HS-5 (cell line): ENCODE results near the gene ASRGL1.
A peak's percentile ranks its signal among the peaks of the same experiment; 100 is the strongest.

Source experiments
- DNase-seq: peaks from one replicate; pipeline ENCODE4 v3.0.0-alpha.2; 2012; ENCODE audit warnings: low read depth

ASRGL1 gene

DNA sequence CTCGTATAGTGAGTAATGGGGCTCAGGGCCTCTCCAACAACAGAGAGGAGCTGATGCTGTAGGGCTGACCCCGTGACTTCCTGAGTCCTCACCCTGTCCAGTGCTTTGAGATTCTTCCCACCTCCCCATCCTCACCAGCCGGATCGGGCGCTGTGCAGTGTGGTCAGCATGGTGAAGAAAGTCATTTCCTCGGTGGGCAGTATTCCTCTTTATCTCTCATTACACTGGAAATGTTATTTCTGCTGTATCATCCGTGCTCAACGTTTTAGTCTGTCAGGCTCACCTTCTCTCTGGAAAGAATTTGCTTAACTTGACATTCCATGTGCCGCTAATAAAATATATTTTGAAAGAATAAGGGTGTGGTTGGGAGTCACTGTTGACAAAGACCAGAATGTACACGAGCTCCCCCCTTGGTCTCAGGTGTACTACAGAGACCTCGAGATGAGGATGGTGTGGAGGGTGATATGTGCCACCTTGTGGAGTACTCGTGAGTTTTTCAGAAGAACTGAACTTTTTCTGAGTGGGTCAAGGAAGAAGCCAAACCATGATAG lies 55.9 kb downstream of the ASRGL1 start:
- no peak for DNase-seq

DNA sequence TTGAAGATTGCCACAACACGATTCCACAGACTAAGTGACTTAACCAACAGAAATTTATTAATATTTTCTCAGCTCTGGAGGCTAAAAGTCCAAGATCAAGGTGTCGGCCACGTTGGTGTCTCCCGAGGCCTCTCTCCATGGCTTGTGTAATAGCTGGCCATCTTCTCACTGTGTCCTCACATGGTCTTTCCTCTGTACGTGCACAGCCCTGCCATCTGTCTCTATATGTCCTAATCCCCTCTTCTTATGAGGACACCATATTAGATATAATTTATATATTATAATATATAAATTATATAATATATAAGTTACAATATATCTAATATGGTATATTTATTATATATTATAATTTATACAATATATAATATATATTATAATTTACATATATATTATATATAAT lies 56.5 kb downstream of the ASRGL1 start:
- DNase-seq = no peak

DNA sequence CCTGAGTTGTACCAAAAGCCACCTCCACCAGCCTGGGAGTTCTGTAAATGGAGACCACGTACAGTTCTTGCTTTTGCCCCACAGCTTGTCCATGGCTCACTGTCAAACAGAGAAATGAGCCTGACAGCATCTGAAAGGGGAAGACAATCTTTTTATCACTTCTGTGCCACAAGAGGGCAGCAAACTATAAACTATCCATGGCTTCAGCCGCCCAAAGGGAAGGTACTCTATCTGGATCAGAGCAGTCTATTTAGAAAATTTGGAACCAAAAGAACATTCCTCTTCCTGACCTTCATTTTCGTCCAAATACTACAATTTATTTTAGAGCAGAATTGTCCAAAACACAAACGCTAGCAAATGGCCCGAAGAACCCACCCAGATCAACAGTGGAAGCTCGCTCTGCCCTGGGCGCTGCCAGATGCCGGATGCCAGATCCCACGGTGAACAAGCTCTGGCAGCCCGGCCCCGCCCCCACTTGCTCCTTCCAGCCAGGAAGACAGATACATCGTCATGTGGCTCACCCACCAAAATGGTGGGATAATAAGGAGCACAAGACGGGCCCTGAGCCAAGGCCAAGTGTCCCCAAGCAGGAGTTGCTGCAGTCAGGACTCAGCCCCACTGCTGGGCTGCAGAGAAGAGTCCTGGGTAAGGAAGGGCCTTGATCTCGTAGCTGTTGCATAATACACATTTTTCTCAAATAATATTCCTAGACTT lies 57.7 kb downstream of the ASRGL1 start:
- DNase-seq = peak; percentile 84

DNA sequence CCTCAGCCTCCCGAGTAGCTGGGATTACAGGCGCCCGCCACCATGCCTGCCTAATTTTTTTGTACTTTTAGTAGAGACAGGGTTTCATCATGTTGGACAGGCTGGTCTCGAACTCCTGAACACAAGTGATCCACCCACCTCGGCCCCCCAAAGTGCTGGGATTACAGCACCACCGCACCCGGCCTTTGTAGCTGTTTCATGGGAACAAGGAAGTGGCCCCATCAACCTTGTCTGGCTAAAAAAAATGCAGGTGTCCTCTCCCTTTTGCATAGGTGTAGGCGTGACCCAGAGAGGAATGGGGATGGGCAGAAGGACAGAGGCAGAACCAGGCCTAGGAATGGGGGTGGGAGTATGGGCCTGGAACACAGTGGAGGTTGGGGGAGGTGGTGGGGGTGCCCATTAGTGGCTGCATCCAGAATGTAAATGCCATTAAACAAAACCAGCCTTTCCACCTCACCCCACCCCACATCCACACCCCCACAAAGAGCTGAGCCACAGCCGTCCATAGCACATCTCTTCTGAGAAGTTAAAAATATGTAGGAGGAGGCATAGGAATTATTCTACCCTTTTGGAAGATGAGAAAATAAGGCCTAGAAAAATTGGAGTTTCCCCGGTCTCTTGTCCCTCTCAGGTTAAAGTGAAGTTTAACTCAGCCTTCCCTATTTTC lies 58.8 kb downstream of the ASRGL1 start:
- no peak for DNase-seq

DNA sequence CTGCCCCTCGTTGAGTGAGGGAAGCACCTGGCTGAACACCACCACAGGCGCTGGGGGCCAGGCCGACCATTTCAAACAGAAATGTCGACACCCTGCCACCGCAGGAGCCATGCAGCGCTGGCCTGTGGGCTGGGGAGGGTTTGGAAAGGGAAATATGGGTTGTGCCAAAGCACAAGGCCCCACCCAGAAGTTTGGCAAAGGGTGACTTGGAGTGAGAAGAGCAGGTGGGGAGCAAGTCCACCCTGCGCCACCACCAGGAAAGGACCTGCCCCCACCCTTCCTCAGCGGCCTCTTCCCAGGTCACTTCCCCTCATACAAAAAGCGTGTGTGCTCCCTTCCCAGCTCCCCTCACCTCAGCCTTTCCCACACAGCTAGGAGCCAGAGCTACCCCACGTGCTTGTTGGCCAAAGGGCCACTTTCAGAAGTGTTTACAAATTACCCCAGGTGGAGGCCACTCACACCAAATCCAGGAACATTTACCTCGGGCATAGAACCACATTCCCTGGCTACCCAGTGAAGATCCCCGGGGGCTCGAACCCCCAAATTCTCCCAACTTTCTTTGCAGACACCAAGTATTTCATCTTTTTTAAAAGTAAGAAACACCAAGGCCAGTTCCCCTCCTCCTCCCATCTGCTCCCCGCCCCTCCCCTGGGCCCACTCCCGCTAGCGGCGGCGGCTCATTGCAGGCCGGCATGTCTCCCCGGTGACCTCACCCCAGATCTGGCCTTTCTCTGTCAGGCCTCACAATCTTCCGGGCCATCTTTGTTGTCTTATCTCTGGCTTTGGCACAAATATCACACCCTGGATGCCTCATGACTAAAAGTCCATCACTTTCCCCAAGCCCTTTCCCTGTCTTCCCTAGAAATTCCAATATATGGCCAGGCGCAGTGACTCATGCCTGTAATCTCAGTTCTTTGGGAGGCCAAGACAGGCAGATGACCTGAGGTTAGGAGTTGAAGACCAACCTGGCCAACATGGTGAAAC lies 61.1 kb downstream of the ASRGL1 start:
- DNase-seq = peak; percentile 61

DNA sequence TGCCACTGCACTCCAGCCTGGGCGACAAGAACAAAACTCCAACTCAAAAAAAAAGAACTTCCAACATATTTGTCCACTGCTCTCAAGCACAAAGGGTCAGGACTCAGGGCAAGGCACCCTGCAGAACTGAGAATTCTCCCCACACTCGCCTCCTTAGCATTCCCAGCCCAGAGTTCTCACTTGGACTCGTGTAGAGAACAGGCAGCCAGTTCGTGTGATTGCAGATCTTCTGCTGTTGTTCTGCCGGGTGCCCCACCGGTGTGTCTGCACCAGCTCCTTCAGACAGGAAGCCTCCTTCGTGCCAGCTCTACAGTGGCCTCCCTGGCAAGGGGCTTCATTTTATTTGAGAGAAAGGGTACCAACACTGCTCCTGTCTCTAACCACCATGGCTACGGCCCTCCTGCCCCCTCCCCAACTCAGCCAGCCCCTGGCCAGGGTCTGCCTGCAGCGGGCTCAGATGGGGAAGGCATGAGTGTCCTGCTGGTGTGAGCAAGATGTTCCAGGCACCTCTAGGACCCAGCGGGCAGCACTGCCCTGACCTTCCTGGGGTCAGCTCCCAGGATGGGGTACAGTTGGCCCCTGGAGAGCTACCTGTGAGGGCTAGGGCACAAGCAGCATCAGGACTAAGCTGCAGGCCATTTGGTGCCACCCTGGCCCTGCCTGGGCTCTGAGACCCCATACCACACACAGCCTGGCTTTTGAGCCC lies 62.1 kb downstream of the ASRGL1 start:
- DNase-seq = no peak

DNA sequence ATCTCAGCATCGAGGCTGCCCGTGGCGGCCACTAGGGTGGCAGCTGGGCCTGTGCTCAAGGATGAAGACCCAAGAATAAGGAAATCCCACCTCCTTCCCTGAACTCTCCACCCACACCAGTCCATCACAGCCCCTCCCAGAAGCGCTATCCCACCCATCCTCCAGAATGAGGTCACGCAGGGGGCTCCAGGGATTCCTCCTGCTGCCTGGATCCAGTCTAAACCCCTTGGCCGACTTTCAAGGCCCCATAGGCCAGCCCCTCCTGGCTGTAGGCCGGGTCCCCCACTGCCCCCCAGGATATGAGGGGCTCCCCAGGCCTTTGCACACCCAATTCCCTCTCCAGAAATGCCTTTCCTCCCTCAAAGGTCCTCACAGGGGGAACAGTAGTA lies 62.6 kb downstream of the ASRGL1 start:
- no peak for DNase-seq

DNA sequence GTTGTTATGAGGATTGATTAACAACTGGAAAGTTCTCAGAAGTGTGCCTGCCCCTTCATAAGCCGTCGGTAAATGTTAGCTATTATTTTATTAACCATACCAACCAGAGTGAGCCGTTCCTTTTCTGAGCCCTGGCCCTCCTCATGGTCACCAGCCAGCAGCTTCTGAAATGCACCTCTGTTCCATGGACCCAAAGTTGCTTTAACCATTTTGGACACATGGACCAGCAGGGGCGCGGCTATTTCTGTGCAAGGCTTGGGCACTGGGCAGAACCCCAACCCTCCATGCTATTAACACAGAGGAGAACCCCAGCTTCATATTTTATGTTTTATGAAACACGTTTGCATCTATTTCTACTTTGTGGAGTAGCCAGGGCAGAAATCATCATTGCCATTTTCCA lies 63.0 kb downstream of the ASRGL1 start:
- no peak for DNase-seq

DNA sequence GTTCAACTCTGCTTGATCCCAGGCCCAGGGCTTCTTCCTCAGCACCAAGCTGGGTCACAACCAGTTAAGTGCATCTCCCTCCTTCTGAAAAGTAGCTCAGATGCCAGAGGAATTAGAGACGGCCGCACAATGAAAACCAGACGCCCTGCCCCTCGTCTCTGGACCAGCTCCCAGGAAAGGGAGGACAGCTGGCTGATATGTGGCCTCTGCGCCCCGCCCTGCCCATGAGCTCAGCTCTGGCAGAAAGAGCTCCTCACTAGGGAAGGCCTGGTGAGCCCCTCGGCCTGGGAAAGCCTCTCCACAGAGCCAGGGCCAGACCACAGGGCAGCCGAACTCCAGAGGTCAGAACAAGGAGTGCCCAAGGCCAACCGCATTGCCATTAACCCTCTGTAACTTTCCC lies 63.5 kb downstream of the ASRGL1 start:
- no peak for DNase-seq

DNA sequence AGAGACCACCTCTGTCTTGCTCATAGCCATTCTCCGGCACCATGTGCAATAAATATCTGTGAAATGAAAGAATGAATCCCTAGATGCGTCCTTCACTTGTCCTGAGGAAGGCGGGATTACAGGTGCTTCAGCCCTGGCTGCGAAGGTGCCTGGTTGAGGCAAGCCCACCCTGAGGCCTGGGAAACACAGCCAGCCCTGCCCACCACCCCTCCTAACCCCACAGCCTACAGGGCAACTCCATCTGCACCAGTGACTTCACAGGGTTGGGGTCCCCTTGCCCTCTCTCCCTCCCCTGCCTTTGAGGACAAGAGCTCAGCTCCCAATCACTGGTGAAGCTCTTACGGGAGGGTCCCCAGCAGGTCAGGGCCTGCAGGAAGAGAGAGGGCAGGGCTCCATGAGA lies 64.1 kb downstream of the ASRGL1 start:
- no peak for DNase-seq

DNA sequence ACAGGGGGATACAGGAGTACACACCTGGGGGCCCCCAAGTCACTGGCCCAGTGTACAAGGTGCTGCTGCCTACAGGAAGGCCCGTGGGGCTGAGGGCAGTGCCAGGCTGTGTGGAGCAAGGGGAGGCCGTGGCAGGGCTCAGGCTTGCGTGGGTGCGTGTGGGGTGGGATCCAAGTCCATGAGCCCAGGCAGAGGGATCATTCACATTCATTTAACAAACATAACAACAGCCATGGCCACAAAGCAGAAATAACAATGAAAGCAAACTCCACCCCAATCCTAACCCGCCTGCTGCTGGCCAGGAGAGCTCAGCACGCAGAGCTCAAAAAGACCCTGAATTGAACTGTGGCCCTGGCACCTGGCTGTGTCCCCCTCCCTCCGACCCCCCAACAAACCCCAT lies 64.6 kb downstream of the ASRGL1 start:
- DNase-seq = no peak

DNA sequence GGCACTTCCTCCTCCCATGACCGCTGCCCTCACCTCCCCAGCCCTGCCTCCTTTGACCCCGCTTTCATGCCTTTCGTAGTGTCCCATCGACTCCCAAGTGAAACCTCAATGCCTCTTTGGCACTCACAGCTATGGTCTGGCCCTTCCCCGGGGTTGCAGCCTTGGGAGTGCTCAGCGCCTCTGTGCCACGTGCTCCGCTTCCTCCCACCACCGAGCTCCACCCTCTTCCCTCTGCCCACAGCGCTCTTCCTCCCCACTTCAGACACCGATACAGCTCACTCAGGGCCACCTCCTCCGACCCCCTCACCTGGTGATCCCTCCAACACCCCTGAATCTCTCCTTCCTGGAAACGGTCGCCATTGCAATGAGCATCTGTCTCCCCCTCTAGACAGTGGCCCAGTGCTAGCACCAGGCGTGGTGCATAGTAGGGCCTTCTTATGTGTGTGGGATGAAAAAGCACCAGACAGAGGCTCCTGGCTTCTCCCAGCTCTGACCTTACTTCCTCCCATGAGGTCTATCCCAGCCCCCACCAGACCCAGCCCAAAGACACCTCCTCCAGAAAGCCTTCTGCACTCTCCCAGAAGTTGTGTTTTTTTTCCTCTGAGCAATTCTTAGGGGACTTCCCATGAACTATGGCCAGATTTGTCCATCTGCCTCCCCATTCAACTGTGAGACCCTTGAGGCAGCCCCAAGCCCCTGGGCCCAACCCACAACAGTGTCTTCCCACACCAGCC lies 65.1 kb downstream of the ASRGL1 start:
- no peak for DNase-seq

DNA sequence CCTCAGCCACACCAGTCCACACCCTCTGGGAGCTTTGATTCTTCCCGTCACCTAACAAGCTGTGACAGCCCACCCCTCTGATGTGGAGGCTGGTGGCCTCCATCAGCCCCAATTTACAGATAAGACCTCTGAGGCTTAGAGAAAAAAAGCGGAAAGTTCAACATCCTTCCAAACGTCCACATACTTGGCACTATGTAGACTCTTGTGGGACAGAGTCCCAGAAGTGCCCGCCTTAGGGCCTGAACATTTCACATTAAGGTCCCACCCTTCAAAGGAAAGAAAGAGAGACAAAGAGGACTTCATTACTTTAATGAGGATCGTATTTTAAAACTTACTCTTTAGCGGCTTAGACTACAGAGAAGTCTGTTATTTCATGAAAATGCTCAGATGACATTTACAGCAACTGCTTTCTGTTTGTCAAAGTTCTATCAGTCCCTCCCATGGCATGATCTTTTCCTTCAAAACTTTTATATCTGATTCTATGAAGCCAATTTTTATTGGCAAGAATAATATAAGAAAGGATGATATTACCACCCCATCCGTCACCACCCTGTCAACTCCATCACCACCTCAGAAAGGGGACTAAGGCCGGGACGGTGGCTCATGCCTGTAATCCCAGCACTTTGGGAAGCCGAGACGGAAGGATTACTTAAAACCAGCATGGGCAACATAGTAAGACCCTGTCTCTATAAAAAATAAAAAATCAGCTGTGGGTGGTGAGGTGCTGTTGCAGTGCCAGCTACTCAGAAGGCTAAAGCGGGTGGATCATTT lies 65.9 kb downstream of the ASRGL1 start:
- DNase-seq = no peak

DNA sequence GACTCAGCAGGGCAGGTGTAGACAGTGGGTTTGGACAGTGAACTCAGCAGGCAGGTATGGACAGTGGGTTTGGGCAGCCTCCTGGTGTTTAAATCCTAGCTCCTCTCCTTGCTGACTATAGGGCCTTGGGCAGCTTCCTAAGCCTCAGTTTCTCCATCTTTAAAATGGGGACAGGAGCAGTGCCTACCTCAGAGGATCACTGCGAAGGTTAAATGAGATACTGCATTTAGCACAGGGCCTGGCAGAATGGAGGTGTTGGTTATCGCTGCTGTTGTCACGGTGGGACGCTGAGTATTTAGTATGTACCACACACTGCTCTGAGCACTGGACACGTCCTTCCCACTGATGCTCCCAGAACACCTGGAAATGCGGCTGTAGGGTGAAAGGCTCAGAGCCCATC lies 67.2 kb downstream of the ASRGL1 start:
- no peak for DNase-seq

DNA sequence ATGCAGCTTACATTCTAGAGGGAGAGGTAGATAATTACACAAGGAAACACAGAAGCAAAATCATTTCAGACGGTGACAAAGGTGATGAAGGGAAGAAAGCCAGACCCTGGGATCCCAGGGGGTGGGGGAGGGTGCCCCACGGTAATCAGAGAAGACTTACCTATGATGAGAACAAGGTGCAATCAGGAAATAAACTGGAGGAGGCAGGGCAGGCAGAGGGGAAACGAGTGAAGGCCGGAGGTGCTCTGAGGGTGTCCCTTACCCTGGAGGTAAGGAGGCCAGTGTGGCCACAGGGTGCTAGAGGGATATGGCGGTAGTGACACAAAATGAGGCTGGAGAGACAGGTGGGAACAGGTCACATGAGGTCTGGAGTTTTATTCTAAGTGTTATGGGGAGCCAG lies 67.7 kb downstream of the ASRGL1 start:
- DNase-seq = no peak

DNA sequence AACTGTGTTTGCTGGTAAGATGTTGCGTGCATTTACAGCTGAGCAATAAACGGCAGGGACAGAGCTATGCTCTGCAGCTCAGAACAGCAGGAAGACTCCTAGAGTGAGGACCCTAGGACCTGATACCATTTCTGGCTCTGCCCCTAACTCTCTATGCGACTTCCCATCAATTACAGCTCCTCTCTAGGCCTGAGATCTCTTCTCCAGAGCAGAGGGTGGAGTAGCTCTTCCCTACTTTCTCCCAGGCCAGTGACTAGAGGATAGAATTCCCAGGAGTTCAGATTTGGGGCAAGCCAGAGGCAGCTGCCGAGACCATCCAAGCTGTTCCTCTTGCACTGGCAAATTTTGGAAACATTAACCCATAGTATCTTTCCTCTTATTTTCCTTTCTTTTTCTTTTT lies 68.8 kb downstream of the ASRGL1 start:
- no peak for DNase-seq

DNA sequence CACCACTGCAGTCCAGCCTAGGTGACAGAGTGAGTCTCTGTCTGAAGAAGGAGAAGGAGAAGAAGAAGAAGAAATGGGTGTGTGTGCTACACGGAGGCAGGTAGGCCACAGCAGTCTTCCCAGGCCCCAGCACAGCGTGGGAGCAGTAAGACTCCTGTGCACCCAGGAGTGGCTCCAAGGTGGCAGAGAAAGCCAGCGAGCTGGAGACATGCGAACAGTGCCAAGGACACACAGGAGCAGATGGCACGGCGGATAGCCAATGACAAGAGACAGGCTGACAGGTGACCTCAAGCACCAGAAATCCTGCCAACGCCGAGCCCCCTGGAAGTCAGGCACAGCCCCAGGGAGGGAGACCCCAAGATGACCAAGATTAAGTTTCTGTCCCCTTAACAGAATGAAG lies 72.6 kb downstream of the ASRGL1 start:
- DNase-seq = no peak

DNA sequence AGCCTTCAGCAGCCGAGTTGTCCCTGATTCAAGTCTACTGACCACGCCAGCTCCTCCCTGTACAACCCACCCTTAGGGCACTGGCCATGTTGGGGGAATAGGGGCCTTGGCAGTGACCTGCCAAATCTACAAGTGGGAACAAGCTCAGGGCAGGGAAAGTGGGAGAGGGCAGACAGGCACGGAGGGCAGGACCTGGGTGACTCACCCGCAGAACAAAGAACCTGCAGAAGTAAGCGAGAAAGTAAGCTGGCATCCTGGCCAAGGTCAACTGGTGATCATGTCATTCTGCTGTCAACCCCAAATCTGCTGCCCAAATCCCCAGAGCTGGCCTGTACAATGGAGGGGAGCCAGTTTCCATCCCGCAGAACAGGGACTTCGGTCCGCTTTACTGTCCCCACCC lies 73.7 kb downstream of the ASRGL1 start:
- no peak for DNase-seq

DNA sequence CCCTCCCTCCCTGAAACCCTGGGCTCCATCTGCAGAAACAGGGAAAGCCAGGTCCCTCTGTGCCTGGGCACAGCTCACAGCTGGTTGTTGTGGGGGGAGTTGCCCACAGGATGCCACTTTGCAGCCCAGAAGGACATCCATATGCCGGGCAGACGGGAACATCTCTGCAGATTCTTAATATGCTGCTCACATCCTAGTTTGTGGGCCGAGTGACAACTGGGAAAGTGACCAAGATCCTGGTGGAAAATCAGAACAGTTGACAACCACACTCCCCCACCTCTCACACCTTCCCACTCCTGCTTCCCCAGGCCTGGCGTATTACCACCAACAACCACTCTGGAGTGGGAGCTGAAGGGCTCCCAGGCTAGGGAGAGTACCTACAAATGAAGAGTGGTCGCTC lies 74.3 kb downstream of the ASRGL1 start:
- DNase-seq = no peak

DNA sequence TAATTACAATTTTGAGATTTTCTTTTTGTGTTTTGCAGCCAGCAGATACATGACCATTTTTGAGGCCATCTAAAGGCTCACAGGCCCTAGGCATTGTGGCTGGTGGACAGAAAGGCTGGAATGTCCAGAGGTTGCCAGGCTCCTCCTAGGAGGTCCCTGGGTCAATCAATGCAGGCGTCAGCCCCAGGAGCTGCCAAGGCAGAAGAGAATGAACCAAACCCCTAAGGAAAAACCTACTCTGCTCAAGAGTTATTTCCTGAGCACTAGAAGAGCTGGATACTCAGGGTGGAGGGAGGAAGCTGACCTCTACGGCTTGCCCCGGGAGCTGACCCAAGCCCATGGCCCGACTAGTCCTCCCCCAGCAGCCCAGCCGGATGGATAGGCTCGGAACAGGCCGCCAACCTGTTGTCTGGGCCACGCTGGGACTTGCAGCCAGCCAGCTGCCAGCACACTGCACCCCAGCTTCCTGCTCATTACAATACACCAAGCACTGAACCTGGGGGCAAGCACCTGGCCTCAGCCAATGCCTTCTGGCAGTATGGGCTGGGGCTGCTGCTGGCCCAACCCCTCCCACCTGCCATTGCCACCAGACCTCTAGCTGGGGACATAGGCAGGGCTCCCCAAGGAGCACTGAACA lies 75.9 kb downstream of the ASRGL1 start:
- no peak for DNase-seq
